Hematopoietic multipotent progenitor cell treated with erythropoietin and hydrocortisone succinate and interleukin-3 and kit ligand, for 17 days (in vitro differentiated cells): ENCODE measurements around the gene SLC12A6.
"Not testable (repeated sequence)": the region's sequence is repeated elsewhere in the genome, so short reads cannot be mapped to it uniquely, and the experiment has no call there.

Experiments
- DNase-seq: peaks from one replicate; pipeline ENCODE4 v3.0.0-alpha.2; 2015; ENCODE audit warnings: low spot score

Gene SLC12A6

GRCh38 chr15:34357653-34358052, 20.1 kb upstream of the SLC12A6 start:
- no peak for DNase-seq

- DNase-seq: no peak
These were observed 17.7 kb upstream of the SLC12A6 start for GRCh38 chr15:34355241-34355640.

DNA sequence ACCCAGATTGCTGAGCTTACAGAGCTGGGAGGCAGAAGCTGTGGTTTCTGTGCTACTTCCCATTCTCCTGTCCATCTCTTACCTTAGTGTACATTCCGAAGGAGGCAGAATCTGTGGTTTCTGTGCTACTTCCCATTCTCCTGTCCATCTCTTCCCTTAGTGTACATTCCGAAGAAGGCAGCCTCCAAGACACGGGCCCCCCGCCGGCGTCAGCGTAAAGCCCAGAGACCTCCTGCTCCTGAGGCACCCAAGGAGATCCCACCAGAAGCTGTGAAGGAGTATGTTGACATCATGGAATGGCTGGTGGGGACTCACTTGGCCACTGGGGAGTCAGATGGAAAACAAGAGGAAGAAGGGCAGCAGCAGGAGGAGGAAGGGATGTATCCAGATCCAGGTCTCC, 16.7 kb upstream of the SLC12A6 start:
- DNase-seq: no peak

DNA sequence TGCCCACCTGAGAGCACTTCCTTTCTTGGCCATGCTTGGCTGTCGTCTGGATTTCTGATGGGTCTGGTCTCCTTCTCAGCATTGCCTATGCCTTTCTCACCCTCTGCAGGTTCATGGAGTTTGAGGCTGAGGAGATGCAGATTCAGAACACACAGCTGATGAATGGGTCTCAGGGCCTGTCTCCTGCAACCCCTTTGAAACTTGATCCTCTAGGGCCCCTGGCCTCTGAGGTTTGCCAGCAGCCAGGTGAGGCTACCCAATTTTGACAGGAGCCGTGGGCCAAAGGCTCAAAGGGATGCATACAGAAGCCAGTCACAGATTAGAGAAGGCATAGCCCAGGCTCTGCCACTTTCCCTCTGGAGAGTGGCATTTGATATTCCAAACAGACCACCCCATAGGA, 16.0 kb upstream of the SLC12A6 start:
- no peak for DNase-seq

DNA sequence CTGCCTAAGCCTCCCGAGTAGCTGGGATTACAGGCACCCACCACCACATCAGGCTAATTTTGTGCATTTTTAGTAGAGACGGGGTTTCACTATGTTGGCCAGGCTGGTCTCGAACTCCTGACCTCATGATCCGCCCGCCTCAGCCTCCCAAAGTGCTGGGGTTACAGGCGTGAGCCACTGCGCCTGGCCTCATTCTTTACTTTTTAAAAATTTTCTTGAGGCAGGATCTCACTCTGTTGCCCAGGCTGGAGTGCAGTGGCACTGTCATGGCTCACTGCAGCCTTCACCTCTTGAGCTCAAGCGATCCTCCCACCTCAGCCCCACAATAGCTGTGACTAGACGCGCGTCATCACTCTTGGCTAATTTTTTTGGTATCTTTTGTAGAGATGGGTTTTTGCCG, 15.4 kb upstream of the SLC12A6 start:
- DNase-seq: not testable (repeated sequence)

- no peak for DNase-seq
These were observed 12.2 kb upstream of the SLC12A6 start for GRCh38 chr15:34349769-34350168.

GRCh38 chr15:34348735-34349300, 11.2 kb upstream of the SLC12A6 start:
- no peak for DNase-seq

DNA sequence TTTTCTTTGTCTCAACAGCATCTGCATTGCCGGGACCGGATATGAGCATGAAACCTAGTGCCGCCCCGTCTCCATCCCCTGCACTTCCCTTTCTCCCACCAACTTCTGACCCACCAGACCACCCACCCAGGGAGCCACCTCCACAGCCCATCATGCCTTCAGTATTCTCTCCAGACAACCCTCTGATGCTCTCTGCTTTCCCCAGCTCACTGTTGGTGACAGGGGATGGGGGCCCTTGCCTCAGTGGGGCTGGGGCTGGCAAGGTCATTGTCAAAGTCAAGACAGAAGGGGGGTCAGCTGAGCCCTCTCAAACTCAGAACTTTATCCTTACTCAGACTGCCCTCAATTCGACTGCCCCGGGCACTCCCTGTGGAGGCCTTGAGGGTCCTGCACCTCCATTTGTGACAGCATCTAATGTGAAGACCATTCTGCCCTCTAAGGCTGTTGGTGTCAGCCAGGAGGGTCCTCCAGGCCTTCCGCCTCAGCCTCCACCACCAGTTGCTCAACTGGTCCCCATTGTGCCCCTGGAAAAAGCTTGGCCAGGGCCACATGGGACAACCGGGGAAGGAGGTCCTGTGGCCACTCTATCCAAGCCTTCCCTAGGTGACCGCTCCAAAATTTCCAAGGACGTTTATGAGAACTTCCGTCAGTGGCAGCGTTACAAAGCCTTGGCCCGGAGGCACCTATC, 10.5 kb upstream of the SLC12A6 start:
- DNase-seq: no peak

- DNase-seq: peak; percentile 95
These were observed 5.4 kb upstream of the SLC12A6 start, which contains the start of the genes NOP10 and NUTM1 for GRCh38 chr15:34342737-34343575. Gene NOP10, minus strand, starts transcription at chr15:34343136. Its CDS starts 63 bp downstream, at chr15:34343073. Gene NUTM1, plus strand, starts transcription at chr15:34343315. Its CDS starts 382 bp downstream, at chr15:34343697.

GRCh38 chr15:34342213-34342736, 4.7 kb upstream of the SLC12A6 start:
- DNase-seq: not testable (repeated sequence)

DNA sequence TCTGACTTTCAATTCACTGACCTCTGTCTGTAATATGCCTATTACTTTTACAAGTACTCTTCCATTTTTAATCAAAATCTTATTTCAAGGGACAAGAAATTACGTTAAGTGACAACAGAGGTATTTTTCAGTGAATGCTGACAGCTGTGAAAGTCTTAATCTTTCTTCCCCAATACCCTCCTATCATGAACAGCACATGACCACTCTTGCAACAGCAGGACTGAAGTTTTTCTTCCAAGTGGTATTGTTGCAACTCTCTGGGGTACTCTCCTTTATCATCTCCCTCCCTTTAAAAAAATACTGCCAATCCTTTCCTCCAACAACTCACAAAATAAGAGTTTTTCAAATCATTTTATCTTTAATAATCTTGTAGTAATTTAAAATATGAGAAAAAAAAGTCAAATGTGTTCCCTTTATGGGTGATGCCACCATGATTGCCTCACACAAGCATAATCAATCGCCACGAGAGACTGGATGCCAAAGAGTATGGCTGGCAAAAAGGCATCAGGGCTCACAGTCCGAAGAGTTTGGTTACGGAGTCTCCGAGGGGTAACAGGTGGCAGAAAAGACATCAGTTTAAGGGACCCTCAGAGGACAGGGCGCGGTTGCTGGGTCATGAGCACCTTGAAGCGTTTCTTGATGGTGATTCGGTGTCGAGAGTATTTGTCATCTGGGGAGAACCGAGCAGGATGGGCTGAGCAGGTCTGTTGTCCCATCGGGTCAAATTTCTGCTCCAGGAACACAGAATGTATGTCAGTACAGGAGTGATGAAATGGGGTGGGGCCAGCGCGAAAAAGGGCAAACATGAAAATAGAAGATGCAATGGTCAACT, 4.0 kb upstream of the SLC12A6 start:
- DNase-seq: no peak

GRCh38 chr15:34339946-34340345, 2.4 kb upstream of the SLC12A6 start:
- no peak for DNase-seq

GRCh38 chr15:34338347-34338746, 766 bp upstream of the SLC12A6 start:
- no peak for DNase-seq

GRCh38 chr15:34336991-34337556, 507 bp downstream of the SLC12A6 start:
- DNase-seq: peak; percentile 69

DNA sequence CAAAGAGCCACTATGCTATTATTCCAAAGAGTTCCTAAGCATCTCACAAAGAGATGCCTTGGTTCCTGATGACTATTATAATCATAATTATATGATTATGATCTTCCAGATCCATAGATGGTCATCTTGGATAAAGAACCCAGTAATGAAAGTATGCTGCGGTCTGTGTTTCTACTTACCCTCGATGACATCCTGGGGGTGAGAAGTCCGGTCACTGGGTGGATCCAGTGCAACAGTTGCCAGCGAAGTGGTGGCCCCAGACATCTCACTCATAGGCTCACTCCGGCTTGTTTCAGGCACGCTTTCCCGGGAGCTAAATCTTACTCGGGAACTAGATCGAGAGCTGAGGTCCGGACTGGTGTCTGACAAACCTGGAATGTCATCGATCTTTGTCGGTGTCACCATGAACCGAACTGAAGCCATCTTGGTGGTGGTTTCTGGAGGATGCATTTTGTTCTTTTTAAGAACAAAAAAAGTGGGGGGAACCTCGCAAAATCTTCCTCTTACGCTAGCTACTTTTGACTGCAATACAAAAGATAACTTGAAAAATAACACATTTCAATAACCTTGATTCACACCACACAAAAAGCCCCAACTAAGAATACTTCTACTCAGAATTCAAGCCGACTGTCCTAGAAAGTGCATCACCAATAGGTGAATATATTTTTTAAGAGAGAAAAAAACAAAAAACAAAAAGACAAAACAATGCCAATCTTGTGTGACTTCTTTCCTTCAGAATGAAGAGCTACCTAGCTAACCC, 1.2 kb downstream of the SLC12A6 start:
- DNase-seq: peak; percentile 44

DNA sequence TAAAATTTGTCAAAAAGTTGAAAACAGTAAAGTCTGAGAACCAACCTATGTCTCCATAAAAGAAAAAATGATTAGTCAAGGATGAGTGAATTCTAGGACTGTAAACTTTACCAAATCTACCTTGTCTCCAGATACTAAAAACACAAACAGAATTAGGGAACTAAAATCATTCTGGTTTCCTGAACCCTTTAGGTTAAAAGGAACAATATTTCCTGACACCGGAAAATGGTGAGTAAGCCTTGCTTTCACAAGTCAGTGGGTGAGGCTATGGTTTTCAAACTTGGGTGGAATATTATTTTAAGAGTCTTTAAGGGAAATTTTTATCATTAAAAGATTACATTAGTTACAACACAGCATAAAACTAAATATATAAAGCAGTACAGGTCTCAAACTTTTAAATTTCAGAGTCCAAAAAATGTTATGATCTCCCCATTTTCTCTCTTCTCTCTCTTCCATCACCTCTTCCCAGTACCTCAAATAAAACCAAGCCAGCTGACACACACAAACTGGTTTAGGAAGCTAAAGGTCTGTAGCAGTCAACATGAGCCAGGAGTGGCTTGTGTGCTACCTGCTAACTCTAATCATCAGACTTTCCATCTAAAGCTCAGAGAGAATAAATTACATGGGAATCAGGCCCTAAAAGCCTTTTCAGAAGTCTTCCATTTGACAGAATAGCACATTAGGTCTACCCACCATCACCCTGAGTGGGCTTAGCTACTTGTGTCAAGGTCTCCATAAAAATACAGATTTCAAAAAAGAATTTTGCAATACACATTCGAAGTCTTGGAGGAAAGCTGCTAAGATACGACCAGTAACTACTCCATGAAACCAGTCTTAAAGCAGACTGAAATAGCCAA, 2.2 kb downstream of the SLC12A6 start:
- DNase-seq: peak; percentile 60

- peak; percentile 43 for DNase-seq
These were observed 2.9 kb downstream of the SLC12A6 start for GRCh38 chr15:34334672-34335071.

DNA sequence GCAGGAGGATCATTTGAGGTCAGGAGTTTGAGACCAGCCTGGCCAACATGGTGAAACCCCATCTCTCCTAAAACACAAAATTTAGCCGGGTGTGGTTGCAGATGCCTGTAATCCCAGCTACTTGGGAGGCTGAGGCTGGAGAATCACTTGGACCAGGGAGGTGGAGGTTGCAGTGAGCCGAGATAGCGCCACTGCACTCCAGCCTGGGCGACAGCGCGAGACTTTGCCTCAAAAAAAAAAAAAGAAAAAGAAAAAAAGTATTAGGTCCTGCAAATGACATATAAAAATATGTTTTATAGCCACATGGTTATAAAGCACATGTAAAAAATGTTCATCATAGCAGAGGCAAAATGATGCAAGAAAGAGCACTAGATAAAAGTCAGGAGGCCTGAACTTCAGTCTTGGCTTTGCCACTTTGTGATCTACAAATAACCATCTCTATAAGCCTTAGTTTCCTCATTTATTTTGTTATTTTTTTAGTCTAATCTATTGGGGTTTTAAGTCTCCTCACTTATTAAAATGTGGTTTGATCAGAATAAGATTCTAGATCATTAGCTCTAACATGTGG, 4.9 kb downstream of the SLC12A6 start:
- no peak for DNase-seq

DNA sequence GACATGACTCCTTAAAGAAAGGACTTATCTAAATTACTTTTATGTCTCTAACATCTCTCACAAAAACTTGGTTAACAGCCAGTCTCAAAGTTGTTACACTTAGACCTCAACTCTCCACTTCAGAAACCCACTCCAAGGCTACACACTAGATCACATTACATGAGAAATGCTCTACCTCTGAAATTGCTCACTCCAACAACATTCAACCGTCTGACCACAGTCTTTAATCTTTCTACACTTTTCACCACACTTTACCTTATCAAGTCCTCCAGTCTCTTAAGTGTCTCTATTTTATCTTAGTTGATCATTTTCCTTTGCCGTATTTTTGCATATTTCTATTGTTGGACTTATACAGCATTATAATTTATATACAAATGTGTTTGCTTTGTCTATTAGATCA, 5.8 kb downstream of the SLC12A6 start:
- DNase-seq: no peak
